Uterus (tissue), 2 donors: ENCODE results near the gene APOLD1.

Experiments used
- POLR2A ChIP-seq, 2 donors: fragments of 450-650 bp; IDR thresholded peaks; one replicate each; pipeline ENCODE4 v1.6.1; 2016; ENCODE audit warnings: antibody characterized with exemption in 2 of 2, mild to moderate bottlenecking in 1 of 2, moderate library complexity in 1 of 2
- TF ChIP-seq, protein P1 (sequence below), 4 experiments: fragments of 200-600 bp in 2 of 4; fragments of 450-650 bp in 2 of 4; sonication (generic) in 2 of 4; IDR thresholded peaks; one replicate each; pipeline ENCODE4 v1.5.1; 2016 to 2019; ENCODE audit warnings: antibody characterized with exemption in 4 of 4, mild to moderate bottlenecking in 2 of 4, moderate library complexity in 1 of 4

GRCh38 chr12:12839003-12839395, 53.5 kb downstream of the APOLD1 start:
- no peak for TF ChIP-seq POLR2A (IDR thresholded peaks at IDR 0.05)
- TF ChIP-seq, protein P1, sequence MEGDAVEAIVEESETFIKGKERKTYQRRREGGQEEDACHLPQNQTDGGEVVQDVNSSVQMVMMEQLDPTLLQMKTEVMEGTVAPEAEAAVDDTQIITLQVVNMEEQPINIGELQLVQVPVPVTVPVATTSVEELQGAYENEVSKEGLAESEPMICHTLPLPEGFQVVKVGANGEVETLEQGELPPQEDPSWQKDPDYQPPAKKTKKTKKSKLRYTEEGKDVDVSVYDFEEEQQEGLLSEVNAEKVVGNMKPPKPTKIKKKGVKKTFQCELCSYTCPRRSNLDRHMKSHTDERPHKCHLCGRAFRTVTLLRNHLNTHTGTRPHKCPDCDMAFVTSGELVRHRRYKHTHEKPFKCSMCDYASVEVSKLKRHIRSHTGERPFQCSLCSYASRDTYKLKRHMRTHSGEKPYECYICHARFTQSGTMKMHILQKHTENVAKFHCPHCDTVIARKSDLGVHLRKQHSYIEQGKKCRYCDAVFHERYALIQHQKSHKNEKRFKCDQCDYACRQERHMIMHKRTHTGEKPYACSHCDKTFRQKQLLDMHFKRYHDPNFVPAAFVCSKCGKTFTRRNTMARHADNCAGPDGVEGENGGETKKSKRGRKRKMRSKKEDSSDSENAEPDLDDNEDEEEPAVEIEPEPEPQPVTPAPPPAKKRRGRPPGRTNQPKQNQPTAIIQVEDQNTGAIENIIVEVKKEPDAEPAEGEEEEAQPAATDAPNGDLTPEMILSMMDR (IDR thresholded peaks at IDR 0.05), result no peak
